OCI-LY7 (cell line): ENCODE results near the gene TMEM54. TPM values are rescaled to one million over a fixed set of nuclear protein-coding genes. Genes with fewer than 3 reads are reported as not detected.

Experiments
- BruUV-seq: library from RNA; stranded (reverse); fragments of 400-500 nt; replicated peaks from 2 replicates; lab custom pipeline; 2021; lab: Mats Ljungman, UMichigan
- CTCF ChIA-PET: fragments of 300-600 bp; sonication (Branson Sonifier 250); formaldehyde crosslinking; loops from one replicate; lab custom pipeline; 2022; ENCODE audit warnings: antibody characterized with exemption; ENCODE audit not compliant: unreplicated experiment; lab: Charles Lee
- POLR2A ChIA-PET: fragments of 300-600 bp; sonication (Branson Sonifier 250); formaldehyde crosslinking; loops from one replicate; lab custom pipeline; 2022; ENCODE audit warnings: antibody characterized with exemption; lab: Charles Lee
- DNase-seq: peaks from one replicate; pipeline ENCODE4 v3.0.0-alpha.2; 2015; ENCODE audit warnings: low spot score
- H2AFZ ChIP-seq: fragments of 200-600 bp; sonication (generic), shearing (Covaris generic); 2 replicates; pipeline ENCODE4 v1.6.1; 2014; ENCODE audit warnings: mild to moderate bottlenecking, antibody characterized with exemption, low read length, moderate library complexity
- H3K27ac ChIP-seq: fragments of 200-600 bp; sonication (generic); 2 replicates; pipeline ENCODE4 v1.5.1; 2014; ENCODE audit warnings: mixed run types, low read depth, mild to moderate bottlenecking, moderate library complexity, low read length, inconsistent platforms; ENCODE audit not compliant: poor library complexity, severe bottlenecking
- H3K36me3 ChIP-seq: fragments of 200-600 bp; sonication (generic); 2 replicates; pipeline ENCODE4 v1.6.1; 2014; ENCODE audit warnings: mild to moderate bottlenecking, antibody characterized with exemption, low read length, moderate library complexity, mixed read lengths; ENCODE audit not compliant: insufficient read depth
- H3K4me1 ChIP-seq: fragments of 200-600 bp; sonication (generic); 2 replicates; pipeline ENCODE4 v1.5.1; 2014; ENCODE audit warnings: mild to moderate bottlenecking, low read length; ENCODE audit not compliant: insufficient read depth, poor library complexity, severe bottlenecking
- H3K4me2 ChIP-seq: fragments of 200-600 bp; sonication (generic); 2 replicates; pipeline ENCODE4 v1.6.1; 2014; ENCODE audit warnings: mild to moderate bottlenecking, low read length
- H3K4me3 ChIP-seq: fragments of 200-600 bp; sonication (generic); 2 replicates; pipeline ENCODE4 v1.5.1; 2014; ENCODE audit warnings: mild to moderate bottlenecking, low read depth, low read length; ENCODE audit not compliant: poor library complexity, severe bottlenecking
- H3K79me2 ChIP-seq: fragments of 200-600 bp; sonication (generic); 2 replicates; pipeline ENCODE4 v1.6.1; 2016; ENCODE audit warnings: low read depth, mild to moderate bottlenecking, low read length, moderate library complexity, mixed read lengths; ENCODE audit not compliant: insufficient read depth
- H3K9me2 ChIP-seq: fragments of 200-600 bp; sonication (generic); 2 replicates; pipeline ENCODE4 v1.6.1; 2016; ENCODE audit warnings: mild to moderate bottlenecking, low read length, mixed read lengths; ENCODE audit not compliant: insufficient read depth
- H3K9me3 ChIP-seq: fragments of 200-600 bp; sonication (generic); 2 replicates; pipeline ENCODE4 v1.6.1; 2014; ENCODE audit warnings: mild to moderate bottlenecking, mixed run types, low read length, mixed read lengths
- H4K20me1 ChIP-seq: fragments of 200-600 bp; sonication (generic); 2 replicates; pipeline ENCODE4 v1.6.1; 2014; ENCODE audit warnings: mild to moderate bottlenecking, antibody characterized with exemption, low read length, moderate library complexity, mixed read lengths; ENCODE audit not compliant: insufficient read depth
- EZH2phosphoT487 ChIP-seq: fragments of 200-600 bp; sonication (generic); IDR thresholded peaks from 2 replicates; pipeline ENCODE4 v1.6.1; 2018; ENCODE audit warnings: low read depth, borderline replicate concordance, mild to moderate bottlenecking, mixed run types, antibody characterized with exemption, low read length, moderate library complexity, mixed read lengths
- intact Hi-C: fragments of 100-400 bp; cut with micrococcal nuclease; formaldehyde crosslinking; loops from one replicate; pipeline ENCODE4 v1.10.0; 2022; ENCODE audit not compliant: unreplicated experiment
- total RNA-seq, 2 experiments: library from RNA; depleted of rRNA in 1 of 2; stranded (reverse); fragments of >200 nt in 1 of 2; shearing (Covaris generic) in 1 of 2; gene quantifications; 2 replicates each; pipeline ENCODE4 v1.2.3, GENCODE V29; 2014 to 2022
- TF ChIP-seq, protein P1 (sequence below): fragments of 200-600 bp; sonication (generic); conservative IDR thresholded peaks from 2 replicates; pipeline ENCODE4 v1.5.1; 2014; ENCODE audit warnings: mild to moderate bottlenecking, antibody characterized with exemption, low read length, moderate library complexity, mixed read lengths

The TMEM54 gene
- total RNA-seq, 2 experiments from 2014 or later = 0.93 to 3.1 TPM

- H3K9me3 ChIP-seq = no peaks in the 10 kb centered on the region
- TF ChIP-seq, protein P1, sequence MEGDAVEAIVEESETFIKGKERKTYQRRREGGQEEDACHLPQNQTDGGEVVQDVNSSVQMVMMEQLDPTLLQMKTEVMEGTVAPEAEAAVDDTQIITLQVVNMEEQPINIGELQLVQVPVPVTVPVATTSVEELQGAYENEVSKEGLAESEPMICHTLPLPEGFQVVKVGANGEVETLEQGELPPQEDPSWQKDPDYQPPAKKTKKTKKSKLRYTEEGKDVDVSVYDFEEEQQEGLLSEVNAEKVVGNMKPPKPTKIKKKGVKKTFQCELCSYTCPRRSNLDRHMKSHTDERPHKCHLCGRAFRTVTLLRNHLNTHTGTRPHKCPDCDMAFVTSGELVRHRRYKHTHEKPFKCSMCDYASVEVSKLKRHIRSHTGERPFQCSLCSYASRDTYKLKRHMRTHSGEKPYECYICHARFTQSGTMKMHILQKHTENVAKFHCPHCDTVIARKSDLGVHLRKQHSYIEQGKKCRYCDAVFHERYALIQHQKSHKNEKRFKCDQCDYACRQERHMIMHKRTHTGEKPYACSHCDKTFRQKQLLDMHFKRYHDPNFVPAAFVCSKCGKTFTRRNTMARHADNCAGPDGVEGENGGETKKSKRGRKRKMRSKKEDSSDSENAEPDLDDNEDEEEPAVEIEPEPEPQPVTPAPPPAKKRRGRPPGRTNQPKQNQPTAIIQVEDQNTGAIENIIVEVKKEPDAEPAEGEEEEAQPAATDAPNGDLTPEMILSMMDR = peak; percentile 67; the same call in 1 of the 2 replicates
- TF ChIP-seq EZH2phosphoT487 = no peak
- no peaks in the 10 kb centered on the region for H3K9me2 ChIP-seq
- H3K4me1 ChIP-seq = peaks cover 4% of the 10 kb centered on the region
- H3K4me3 ChIP-seq = peak overlapping the region; percentile 66
- POLR2A ChIA-PET = interaction anchor here (0.6 kb wide), 1 partner anchor 200 kb away, joined by 3 read pairs; no protein-coding TSS in a partner anchor
- H3K36me3 ChIP-seq = no peaks in the 10 kb centered on the region
- intact Hi-C loops = no loop called here
- no peaks in the 10 kb centered on the region for H4K20me1 ChIP-seq
- H2AFZ ChIP-seq = peak overlapping the region; percentile 49
- H3K27ac ChIP-seq = no peak overlapping the region
- peak; percentile 52 for DNase-seq
- CTCF ChIA-PET = no interaction called here
- BruUV-seq = no TSS peak
- peak overlapping the region; percentile 65 for H3K4me2 ChIP-seq
- no peaks in the 10 kb centered on the region for H3K79me2 ChIP-seq
Measured at GRCh38 chr1:32893198-32894018, 7.8 kb downstream of the TMEM54 start.

- Histone ChIP-seq H3K9me2 (no peaks in the 10 kb centered on the region), H3K79me2 (no peaks in the 10 kb centered on the region), H3K36me3 (no peaks in the 10 kb centered on the region), H4K20me1 (no peaks in the 10 kb centered on the region), H3K4me1 (peaks cover 4% of the 10 kb centered on the region), H3K4me3 (peak overlapping the region; percentile 66), H3K9me3 (no peaks in the 10 kb centered on the region), H2AFZ (peak overlapping the region; percentile 49), H3K27ac (no peak overlapping the region), H3K4me2 (peak overlapping the region; percentile 65)
- no TSS peak for BruUV-seq
- no peak for TF ChIP-seq EZH2phosphoT487
- TF ChIP-seq, protein P1 = peak; percentile 82
- CTCF ChIA-PET = no interaction called here
- peak; percentile 76 for DNase-seq
- intact Hi-C loops = no loop called here
- POLR2A ChIA-PET = no interaction called here
Measured at GRCh38 chr1:32892368-32893197, 8.6 kb downstream of the TMEM54 start.
